SU-DHL-6 (cell line): Measurements from ENCODE around the gene GLIPR1.

Experiments used
- H2AFZ ChIP-seq: fragments of 200-600 bp; sonication (generic); 2 replicates; pipeline ENCODE4 v1.6.1; 2014; ENCODE audit warnings: low read depth, mild to moderate bottlenecking, moderate library complexity, mixed read lengths, antibody characterized with exemption, low read length; ENCODE audit not compliant: severe bottlenecking
- H3F3A ChIP-seq: fragments of 200-600 bp; shearing (Covaris generic); 2 replicates; pipeline ENCODE4 v1.6.0; 2016; ENCODE audit warnings: antibody characterized with exemption, mild to moderate bottlenecking; ENCODE audit not compliant: insufficient read depth
- H3K27ac ChIP-seq: fragments of 200-600 bp; sonication (generic); 2 replicates; pipeline ENCODE4 v1.5.1; 2016; ENCODE audit warnings: low read depth, mild to moderate bottlenecking, low read length, moderate library complexity, mixed read lengths
- H3K27me3 ChIP-seq: fragments of 200-600 bp; sonication (generic), shearing (Covaris generic); 2 replicates; pipeline ENCODE4 v1.6.0; 2014; ENCODE audit warnings: mild to moderate bottlenecking, low read length
- H3K36me3 ChIP-seq: fragments of 200-600 bp; sonication (generic); 2 replicates; pipeline ENCODE4 v1.6.1; 2014; ENCODE audit warnings: mild to moderate bottlenecking, low read length, mixed read lengths
- H3K4me2 ChIP-seq: fragments of 300-600, 200-600 bp; shearing (Covaris generic), sonication (generic); 2 replicates; pipeline ENCODE4 v1.6.0; 2014; ENCODE audit warnings: low read length, low read depth, mild to moderate bottlenecking; ENCODE audit not compliant: poor library complexity, severe bottlenecking
- H3K4me3 ChIP-seq: fragments of 200-600 bp; sonication (generic); 2 replicates; pipeline ENCODE4 v1.5.1; 2014; ENCODE audit warnings: antibody characterized with exemption, low read length, mild to moderate bottlenecking, mixed read lengths; ENCODE audit not compliant: insufficient read depth, poor library complexity, severe bottlenecking
- H3K79me2 ChIP-seq: fragments of 200-600 bp; sonication (generic); 2 replicates; pipeline ENCODE4 v1.6.1; 2014; ENCODE audit warnings: mild to moderate bottlenecking, low read length, moderate library complexity; ENCODE audit not compliant: insufficient read depth
- H3K9ac ChIP-seq: fragments of 200-600 bp; sonication (generic); 2 replicates; pipeline ENCODE4 v1.7.0; 2014; ENCODE audit warnings: mild to moderate bottlenecking, low read length
- H3K9me2 ChIP-seq: fragments of 200-600 bp; sonication (generic); replicated peaks from 2 replicates; pipeline ENCODE4 v1.6.1; 2014; ENCODE audit warnings: low read length; ENCODE audit not compliant: insufficient read depth
- H3K9me3 ChIP-seq: fragments of 200-600 bp; sonication (generic); 2 replicates; pipeline ENCODE4 v1.6.1; 2014; ENCODE audit warnings: low read length, mixed read lengths; ENCODE audit not compliant: insufficient read depth
- H4K20me1 ChIP-seq: fragments of 200-600 bp; sonication (generic); 2 replicates; pipeline ENCODE4 v1.6.1; 2014; ENCODE audit warnings: low read depth, mild to moderate bottlenecking, antibody characterized with exemption, low read length, moderate library complexity, mixed read lengths
- EZH2phosphoT487 ChIP-seq: fragments of 200-600 bp; sonication (generic), shearing (Covaris generic); conservative IDR thresholded peaks from 2 replicates; pipeline ENCODE4 v1.6.1; 2018; ENCODE audit warnings: mild to moderate bottlenecking, antibody characterized with exemption, low read length, moderate library complexity, mixed read lengths
- TF ChIP-seq, protein P1 (sequence below): fragments of 200-600 bp; sonication (generic); IDR thresholded peaks from one replicate; pipeline ENCODE4 v1.5.1; 2017; ENCODE audit warnings: antibody characterized with exemption, mild to moderate bottlenecking, low read length, moderate library complexity; ENCODE audit not compliant: insufficient read depth, poor library complexity, severe bottlenecking

GLIPR1 gene

DNA sequence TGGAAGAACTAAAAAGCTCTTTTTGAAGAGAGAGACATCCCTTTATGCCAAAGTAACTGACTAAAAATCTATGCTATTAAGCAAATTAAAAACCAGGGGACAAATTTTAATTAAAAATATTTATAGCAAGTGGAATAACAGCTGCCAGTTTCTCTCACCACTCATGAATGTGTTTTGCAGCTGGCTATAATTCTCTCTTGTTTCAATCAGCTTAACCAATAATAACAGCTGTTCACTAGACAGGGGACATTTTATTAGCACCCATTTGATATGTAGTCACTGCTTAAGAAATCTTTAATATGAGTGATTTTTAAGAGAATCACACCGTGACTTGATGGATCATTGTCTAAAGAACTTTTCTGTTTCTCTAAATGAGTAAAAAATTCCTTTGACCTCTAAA lies 65.1 kb downstream of the GLIPR1 start:
- no peak overlapping the region for H3K27ac ChIP-seq
- H3K27me3 ChIP-seq, result no peaks in the 10 kb centered on the region
- no peak overlapping the region for H3K4me2 ChIP-seq
- H2AFZ ChIP-seq, result no peak overlapping the region
- no peak overlapping the region for H3K9ac ChIP-seq
- no peaks in the 10 kb centered on the region for H3K36me3 ChIP-seq
- no peak for TF ChIP-seq EZH2phosphoT487
- TF ChIP-seq, protein P1, sequence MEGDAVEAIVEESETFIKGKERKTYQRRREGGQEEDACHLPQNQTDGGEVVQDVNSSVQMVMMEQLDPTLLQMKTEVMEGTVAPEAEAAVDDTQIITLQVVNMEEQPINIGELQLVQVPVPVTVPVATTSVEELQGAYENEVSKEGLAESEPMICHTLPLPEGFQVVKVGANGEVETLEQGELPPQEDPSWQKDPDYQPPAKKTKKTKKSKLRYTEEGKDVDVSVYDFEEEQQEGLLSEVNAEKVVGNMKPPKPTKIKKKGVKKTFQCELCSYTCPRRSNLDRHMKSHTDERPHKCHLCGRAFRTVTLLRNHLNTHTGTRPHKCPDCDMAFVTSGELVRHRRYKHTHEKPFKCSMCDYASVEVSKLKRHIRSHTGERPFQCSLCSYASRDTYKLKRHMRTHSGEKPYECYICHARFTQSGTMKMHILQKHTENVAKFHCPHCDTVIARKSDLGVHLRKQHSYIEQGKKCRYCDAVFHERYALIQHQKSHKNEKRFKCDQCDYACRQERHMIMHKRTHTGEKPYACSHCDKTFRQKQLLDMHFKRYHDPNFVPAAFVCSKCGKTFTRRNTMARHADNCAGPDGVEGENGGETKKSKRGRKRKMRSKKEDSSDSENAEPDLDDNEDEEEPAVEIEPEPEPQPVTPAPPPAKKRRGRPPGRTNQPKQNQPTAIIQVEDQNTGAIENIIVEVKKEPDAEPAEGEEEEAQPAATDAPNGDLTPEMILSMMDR, result no peak
- no peaks in the 10 kb centered on the region for H3K9me3 ChIP-seq
- no peak overlapping the region for H3K4me3 ChIP-seq
- H3K79me2 ChIP-seq, result no peaks in the 10 kb centered on the region
- H4K20me1 ChIP-seq, result no peaks in the 10 kb centered on the region; the same call in 1 of the 2 replicates
- H3F3A ChIP-seq, result no peaks in the 10 kb centered on the region
- H3K9me2 ChIP-seq, result no peaks in the 10 kb centered on the region

DNA sequence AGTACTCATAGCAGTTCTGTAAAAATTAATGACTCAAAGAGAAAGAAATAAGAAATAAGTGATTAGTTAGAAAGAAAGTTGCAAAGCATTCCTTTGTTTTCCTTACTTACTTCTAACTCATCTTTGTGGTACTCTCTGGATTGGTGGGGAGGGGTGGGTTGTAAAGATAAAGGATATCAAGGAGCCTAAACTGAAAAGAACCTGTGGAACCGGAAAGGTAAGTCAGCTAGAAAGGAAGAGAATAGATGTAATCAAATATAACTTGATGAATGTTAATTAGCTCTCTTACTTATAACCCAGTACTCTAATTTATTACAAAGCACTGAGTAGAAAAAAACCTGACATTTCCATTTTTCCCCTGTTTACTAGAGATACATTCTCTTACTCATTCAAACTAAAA lies 68.3 kb downstream of the GLIPR1 start:
- H2AFZ ChIP-seq, result no peak overlapping the region
- no peaks in the 10 kb centered on the region for H3K9me2 ChIP-seq
- no peaks in the 10 kb centered on the region for H3K9me3 ChIP-seq
- no peaks in the 10 kb centered on the region for H3F3A ChIP-seq
- H3K36me3 ChIP-seq, result no peaks in the 10 kb centered on the region
- H3K4me2 ChIP-seq, result no peak overlapping the region
- no peaks in the 10 kb centered on the region for H4K20me1 ChIP-seq
- H3K27me3 ChIP-seq, result no peaks in the 10 kb centered on the region
- no peak overlapping the region for H3K9ac ChIP-seq
- H3K4me3 ChIP-seq, result no peak overlapping the region
- H3K79me2 ChIP-seq, result no peaks in the 10 kb centered on the region
- TF ChIP-seq EZH2phosphoT487, result no peak
- TF ChIP-seq, protein P1, result no peak
- no peak overlapping the region for H3K27ac ChIP-seq

GRCh38 chr12:75549989-75550388 lies 69.4 kb downstream of the GLIPR1 start:
- Histone ChIP-seq H3K27ac (no peak overlapping the region), H2AFZ (no peak overlapping the region)
- TF ChIP-seq, protein P1, result no peak
- TF ChIP-seq EZH2phosphoT487, result no peak

More at GRCh38 chr12:75549989-75550388, 69.4 kb downstream of the GLIPR1 start:
- Histone ChIP-seq H3K9me3 (no peaks in the 10 kb centered on the region), H3K79me2 (no peaks in the 10 kb centered on the region), H3K4me3 (no peak overlapping the region), H3K9me2 (no peaks in the 10 kb centered on the region), H3K27me3 (no peaks in the 10 kb centered on the region), H3F3A (no peaks in the 10 kb centered on the region), H3K9ac (no peak overlapping the region), H4K20me1 (no peaks in the 10 kb centered on the region), H3K36me3 (no peaks in the 10 kb centered on the region), H3K4me2 (no peak overlapping the region)
